Small intestine (tissue), 7 donors: ENCODE data around the gene NANP. TPM values are rescaled to one million over a fixed set of nuclear protein-coding genes. Genes with fewer than 3 reads are reported as not detected.
"Not testable (repeated sequence)": the region's sequence is repeated elsewhere in the genome, so short reads cannot be mapped to it uniquely, and the experiment has no call there.

ENCODE experiments used
- DNase-seq, 2 donors: peaks; one replicate each; pipeline versions ENCODE4 v3.0.0 to v3.0.0-alpha.2; 2013
- FAIRE-seq: peaks from 2 replicates; lab custom pipeline; 2012; peaks lifted over from hg19 to GRCh38; lab: Jason Lieb, UNC
- H3K27ac ChIP-seq, 3 donors: one replicate each; pipeline ENCODE4 v1.5.1; 2013; ENCODE audit warnings: low read length in 2 of 3, mild to moderate bottlenecking in 2 of 3, control low read depth in 1 of 3, inconsistent platforms in 1 of 3, low read depth in 1 of 3, moderate library complexity in 1 of 3
- H3K27me3 ChIP-seq, 3 donors: one replicate each; pipeline ENCODE4 v1.6.1; 2013; ENCODE audit warnings: low read length in 3 of 3, inconsistent platforms in 1 of 3; ENCODE audit not compliant: control insufficient read depth in 3 of 3, insufficient read depth in 3 of 3
- H3K36me3 ChIP-seq, 3 donors: one replicate each; pipeline ENCODE4 v1.6.1; 2013; ENCODE audit warnings: low read length in 3 of 3, inconsistent platforms in 1 of 3, low read depth in 1 of 3, mild to moderate bottlenecking in 1 of 3, moderate library complexity in 1 of 3; ENCODE audit not compliant: control insufficient read depth in 3 of 3, insufficient read depth in 2 of 3
- H3K4me1 ChIP-seq, 3 donors: one replicate each; pipeline ENCODE4 v1.6.1; 2013; ENCODE audit warnings: low read length in 2 of 3, inconsistent platforms in 1 of 3, low read depth in 1 of 3, mild to moderate bottlenecking in 1 of 3, moderate library complexity in 1 of 3; ENCODE audit not compliant: control insufficient read depth in 3 of 3, insufficient read depth in 2 of 3
- H3K4me3 ChIP-seq, 3 donors: one replicate each; pipeline ENCODE4 v1.5.1; 2013; ENCODE audit warnings: low read length in 3 of 3, control low read depth in 1 of 3, inconsistent platforms in 1 of 3, low read depth in 1 of 3, mild to moderate bottlenecking in 1 of 3, moderate library complexity in 1 of 3
- H3K9me3 ChIP-seq, 2 donors: one replicate each; pipeline ENCODE4 v1.6.1; 2013; ENCODE audit warnings: low read depth in 1 of 2, low read length in 1 of 2; ENCODE audit not compliant: control insufficient read depth in 2 of 2, insufficient read depth in 1 of 2
- whole genome bisulfite sequencing, 3 donors: extraction: QIAGEN DNeasy Blood & Tissue Kit; methylation state at CpG; one replicate each; pipeline ENCODE4 v1.1.7; 2013; 5-methylcytosine and 5-hydroxymethylcytosine counted together
- polyA plus RNA-seq, 4 donors: library from polyadenylated mRNA; stranded (reverse) in 3 of 4; unstranded in 1 of 4; fragments of 200-250 nt in 3 of 4; fragments of 120-200 nt in 1 of 4; gene quantifications; one replicate each; pipeline versions ENCODE4 v1.2.1 to v1.2.3, GENCODE V29; 2013
- donor health status: healthy with polysubstance abuse.
- donor health status: control.
- donor health status: control.
- donor health status: Bipolar disorder and iron deficiency.
- donor health status: healthy.

The NANP gene
- polyA plus RNA-seq, 4 donors, result 1.6 to 5.1 (median 2.7) TPM

GRCh38 chr20:25586877-25587276 is 36.9 kb downstream of the NANP start:
- no peaks in the 10 kb centered on the region for H3K27me3 ChIP-seq
- no peak overlapping the region for H3K4me3 ChIP-seq
- no peaks in the 10 kb centered on the region for H3K4me1 ChIP-seq
- FAIRE-seq, result no peak
- no peak for DNase-seq
- H3K36me3 ChIP-seq, result peaks cover 0 to 2% (median 0%) of the 10 kb centered on the region in 3 donors
- 74 to 82% (median 79%) methylated on average over 11 of the region's 11 CpGs for WGBS, 3 donors
- H3K9me3 ChIP-seq, result no peaks in the 10 kb centered on the region
- H3K27ac ChIP-seq, result no peak overlapping the region

DNA sequence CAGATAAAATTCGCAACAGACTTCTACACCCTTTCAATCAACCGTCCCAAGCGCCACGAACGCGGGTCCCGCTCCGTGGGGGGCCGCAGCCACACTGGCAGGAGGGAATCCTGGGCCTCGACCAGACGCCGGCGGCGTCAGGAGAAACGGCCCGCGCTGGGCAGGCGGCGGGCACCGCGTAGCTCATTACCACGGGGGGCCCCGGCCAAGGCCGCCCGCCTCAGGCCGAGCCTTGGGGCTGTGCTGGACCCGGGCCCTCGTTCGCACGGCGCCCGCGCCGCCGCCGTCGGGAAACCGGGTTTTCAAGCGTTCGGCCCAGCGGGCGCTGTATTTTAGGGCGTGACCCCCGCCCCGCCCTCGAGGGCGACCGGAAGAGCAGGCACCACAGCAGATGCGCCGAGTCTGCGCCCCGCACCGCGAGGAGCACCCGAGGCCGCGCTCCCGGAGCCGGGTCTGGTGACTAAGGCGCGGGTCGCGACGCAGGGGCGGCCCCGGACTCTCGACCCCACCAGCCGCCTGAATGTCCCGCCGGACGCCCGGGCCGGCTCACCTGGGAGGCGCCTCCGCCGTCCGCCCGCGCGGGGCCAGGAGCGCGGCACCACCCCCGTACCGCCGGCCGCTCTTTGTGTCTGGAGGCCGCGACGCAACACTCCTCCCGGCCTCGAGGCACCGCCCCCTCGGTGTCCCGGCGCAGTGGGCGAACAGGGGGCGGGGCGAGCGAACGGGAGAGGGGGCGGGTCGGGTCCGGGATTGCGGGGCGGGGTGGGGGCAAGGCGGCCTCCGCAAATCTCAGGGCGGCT is 38.7 kb downstream of the NANP start, which contains the start of gene NINL:
TSS of gene NINL (minus strand) at position 627 of the 800 bp plus-strand sequence. CDS start 58,944 bp downstream, outside the sequence.
- WGBS, 3 donors, result 0 to 3% (median 1%) methylated on average over 75 to 108 of the region's 108 CpGs
- Histone ChIP-seq H3K27ac (peak within 1 kb of the TSS; percentile 45 to 68 (median 56)), H3K9me3 (no peaks in the 10 kb centered on the region), H3K36me3 (peaks cover 0 to 2% (median 0%) of the 10 kb centered on the region in 3 donors), H3K27me3 (no peaks in the 10 kb centered on the region), H3K4me1 (peaks cover 0 to 3% (median 0%) of the 10 kb centered on the region in 3 donors), H3K4me3 (peak within 1 kb of the TSS; percentile 54 to 60 (median 56))
- FAIRE-seq (no peak), DNase-seq (peak; percentile 71 to 89)

DNA sequence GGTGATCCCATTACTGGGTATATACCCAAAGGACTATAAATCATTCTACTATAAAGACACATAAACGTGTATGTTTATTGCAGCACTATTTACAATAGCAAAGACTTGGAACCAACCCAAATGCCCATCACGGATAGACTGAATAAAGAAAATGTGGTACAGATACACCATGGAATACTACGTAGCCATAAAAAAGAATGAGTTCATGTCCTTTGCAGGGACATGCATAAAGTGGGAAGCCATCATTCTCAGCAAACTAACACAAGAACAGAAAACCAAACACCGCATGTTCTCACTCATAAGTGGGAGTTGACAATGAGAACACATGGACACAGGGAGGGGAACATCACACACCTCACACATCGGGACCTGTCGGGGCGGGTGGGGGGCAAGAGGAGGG is 40.2 kb downstream of the NANP start:
- not testable (repeated sequence) for H3K27ac ChIP-seq, H3K4me3 ChIP-seq, DNase-seq, H3K27me3 ChIP-seq, FAIRE-seq, H3K9me3 ChIP-seq, H3K36me3 ChIP-seq, H3K4me1 ChIP-seq
- 79 to 84% (median 84%) methylated on average over 7 of the region's 7 CpGs for WGBS, 3 donors

DNA sequence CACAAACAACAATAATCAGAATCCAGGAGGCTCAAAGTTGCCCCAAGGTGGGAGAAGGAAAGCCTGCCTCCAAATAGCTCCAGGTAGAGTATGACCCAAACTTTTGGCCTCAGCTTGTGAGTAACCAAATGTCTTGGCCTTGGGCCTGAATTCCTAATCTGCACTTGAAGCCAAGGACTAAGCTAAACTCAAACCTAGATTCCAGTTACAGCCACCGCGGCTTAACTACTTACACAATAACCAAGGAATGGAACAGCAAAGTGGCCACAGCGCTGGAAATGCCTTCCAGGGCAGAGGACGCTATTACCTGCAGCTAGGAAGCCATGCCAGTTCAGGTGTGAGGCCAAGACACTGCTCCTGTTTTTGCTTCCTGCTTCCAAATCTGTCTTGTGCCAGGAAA is 43.1 kb downstream of the NANP start:
- Histone ChIP-seq H3K4me3 (no peak overlapping the region), H3K4me1 (peaks cover 0 to 3% (median 3%) of the 10 kb centered on the region in 3 donors), H3K36me3 (peaks cover 0 to 11% (median 0%) of the 10 kb centered on the region in 3 donors), H3K27me3 (no peaks in the 10 kb centered on the region), H3K9me3 (no peaks in the 10 kb centered on the region), H3K27ac (no peak overlapping the region)
- DNase-seq, result no peak
- 70 to 87% (median 85%) methylated on average over 4 of the region's 4 CpGs for WGBS, 3 donors
- FAIRE-seq, result no peak

- Histone ChIP-seq H3K27ac (no peak overlapping the region), H3K4me3 (no peak overlapping the region), H3K27me3 (no peaks in the 10 kb centered on the region), H3K4me1 (peaks cover 0 to 3% (median 3%) of the 10 kb centered on the region in 3 donors), H3K9me3 (no peaks in the 10 kb centered on the region), H3K36me3 (peaks cover 0 to 11% (median 0%) of the 10 kb centered on the region in 3 donors)
- 74 to 86% (median 84%) methylated on average over 11 of the region's 11 CpGs for WGBS, 3 donors
- peak in 1 of 2 donors; percentile 39 for DNase-seq
- FAIRE-seq, result no peak
These were observed 44.6 kb downstream of the NANP start for GRCh38 chr20:25579081-25579770.

- H3K4me1 ChIP-seq, result peaks cover 0 to 3% (median 3%) of the 10 kb centered on the region in 3 donors
- 84 to 90% (median 87%) methylated on average over 16 of the region's 16 CpGs for WGBS, 3 donors
- DNase-seq (no peak), FAIRE-seq (no peak)
- H3K27ac ChIP-seq, result no peak overlapping the region
- H3K27me3 ChIP-seq, result no peaks in the 10 kb centered on the region
- no peaks in the 10 kb centered on the region for H3K9me3 ChIP-seq
- peaks cover 0 to 9% (median 0%) of the 10 kb centered on the region in 3 donors for H3K36me3 ChIP-seq
- no peak overlapping the region for H3K4me3 ChIP-seq
These were observed 46.9 kb downstream of the NANP start for GRCh38 chr20:25576783-25577530.

DNA sequence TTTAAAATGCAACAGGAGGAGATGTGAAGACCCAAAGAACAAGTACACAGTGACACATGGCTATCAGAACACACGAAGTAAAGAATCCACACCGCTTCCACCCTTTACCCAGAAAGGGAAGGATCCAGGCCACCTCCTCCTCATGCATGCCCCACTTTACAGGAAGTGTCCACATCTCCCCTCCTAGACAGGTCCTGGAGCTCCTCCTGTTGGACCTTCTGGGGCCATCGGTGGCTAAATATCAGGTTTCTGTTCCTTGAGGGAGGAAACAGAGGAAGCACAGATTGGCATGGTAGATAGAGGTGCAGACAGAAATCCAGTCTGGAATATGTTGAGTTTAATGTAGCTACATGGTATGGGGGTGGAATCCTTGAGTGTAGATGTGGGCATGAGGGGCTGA is 49.4 kb downstream of the NANP start:
- H3K9me3 ChIP-seq, result no peaks in the 10 kb centered on the region
- no peak overlapping the region for H3K27ac ChIP-seq
- no peak overlapping the region for H3K4me3 ChIP-seq
- DNase-seq (peak in 1 of 2 donors; percentile 46), FAIRE-seq (no peak)
- H3K27me3 ChIP-seq, result no peaks in the 10 kb centered on the region
- H3K4me1 ChIP-seq, result peaks cover 0 to 9% (median 0%) of the 10 kb centered on the region in 3 donors
- peaks cover 0 to 13% (median 0%) of the 10 kb centered on the region in 3 donors for H3K36me3 ChIP-seq
- WGBS, 3 donors, result 78 to 86% (median 80%) methylated on average over 3 of the region's 3 CpGs
